K562 (cell line): Measurements from ENCODE around the gene PHF5A. TPM values are rescaled to one million over a fixed set of nuclear protein-coding genes. Genes with fewer than 3 reads are reported as not detected.

Experiments
- ATAC-seq: fragments of 200-7000 bp; cut with Tn5 transposase; 3 replicates; pipeline ENCODE4 v1.9.1; 2020; ENCODE audit warnings: moderate library complexity
- BruUV-seq: library from RNA; stranded (reverse); fragments of 400-500 nt; replicated peaks from 2 replicates; lab custom pipeline; 2021; lab: Mats Ljungman, UMichigan
- CTCF ChIA-PET: fragments of 300-600 bp; formaldehyde crosslinking; extraction: SDS; loops from one replicate; lab custom pipeline; 2021; ENCODE audit warnings: low intra/inter-chr PET ratio; lab: Yijun Ruan, JAX
- POLR2A ChIA-PET: fragments of 300-600, 350-650 bp; sonication (Branson Sonifier 250); formaldehyde crosslinking; extraction: SDS; loops from one replicate; lab custom pipeline; 2021; ENCODE audit warnings: antibody characterized with exemption, inconsistent platforms; lab: Yijun Ruan, JAX
- DNase-seq, 4 experiments: peaks; one replicate each; pipeline versions ENCODE4 v3.0.0 to v3.0.0-alpha.2; 2011 to 2018; ENCODE audit warnings: low spot score in 3 of 4, mixed read lengths in 3 of 4; ENCODE audit errors: extremely low read depth in 1 of 4
- FAIRE-seq: peaks from 2 replicates; lab custom pipeline; 2011; peaks lifted over from hg19 to GRCh38; lab: Jason Lieb, UNC
- H2AFZ ChIP-seq: 2 replicates; pipeline ENCODE4 v1.6.0; 2011; ENCODE audit warnings: low read depth, low read length, control low read depth, inconsistent platforms
- H3K27ac ChIP-seq: fragments of 200-600 bp; 3 replicates; pipeline ENCODE4 v1.8.0; 2011; ENCODE audit warnings: low read depth, mild to moderate bottlenecking, control low read depth, inconsistent platforms, low read length, moderate library complexity, mixed read lengths; ENCODE audit errors: extremely low read depth
- H3K27me3 ChIP-seq, 2 experiments: fragments of 300-600 bp in 1 of 2; 2 replicates in 1 of 2; 3 replicates in 1 of 2; pipeline versions ENCODE4 v1.6.0 to v1.8.0; 2011; ENCODE audit warnings: inconsistent platforms in 2 of 2, low read length in 2 of 2, mild to moderate bottlenecking in 1 of 2, mixed read lengths in 1 of 2, moderate library complexity in 1 of 2; ENCODE audit not compliant: control insufficient read depth in 2 of 2, insufficient read depth in 2 of 2
- H3K36me3 ChIP-seq: fragments of 300-600 bp; 3 replicates; pipeline ENCODE4 v1.8.0; 2011; ENCODE audit warnings: mild to moderate bottlenecking, low read length, inconsistent platforms; ENCODE audit not compliant: control insufficient read depth, insufficient read depth
- H3K4me1 ChIP-seq, 2 experiments: fragments of 200-600 bp in 1 of 2; replicated peaks in 1 of 2; 2 replicates in 1 of 2; 3 replicates in 1 of 2; pipeline versions ENCODE4 v1.5.1 to v1.8.0; 2011; ENCODE audit warnings: inconsistent platforms in 2 of 2, low read length in 2 of 2, mild to moderate bottlenecking in 1 of 2, mixed read lengths in 1 of 2, moderate library complexity in 1 of 2; ENCODE audit not compliant: control insufficient read depth in 2 of 2, insufficient read depth in 2 of 2
- H3K4me2 ChIP-seq: 2 replicates; pipeline ENCODE4 v1.6.1; 2011; ENCODE audit warnings: low read length, control low read depth, inconsistent platforms, mixed read lengths; ENCODE audit not compliant: insufficient read depth
- H3K4me3 ChIP-seq: fragments of 200-600 bp; sonication (generic), shearing (Covaris generic); 2 replicates; pipeline ENCODE4 v1.5.1; 2016; ENCODE audit warnings: control low read depth, inconsistent platforms
- H3K79me2 ChIP-seq: fragments of 200-600 bp; 3 replicates; pipeline ENCODE4 v1.8.0; 2011; ENCODE audit warnings: low read length, inconsistent platforms; ENCODE audit not compliant: control insufficient read depth, insufficient read depth
- H3K9ac ChIP-seq, 2 experiments: 2 replicates each; pipeline versions ENCODE4 v1.6.0 to v1.6.1; 2011; ENCODE audit warnings: low read depth in 2 of 2, low read length in 2 of 2, control low read depth in 1 of 2, inconsistent platforms in 1 of 2, mild to moderate bottlenecking in 1 of 2, mixed read lengths in 1 of 2; ENCODE audit not compliant: insufficient read depth in 1 of 2
- H3K9me1 ChIP-seq: one replicate; pipeline ENCODE4 v1.6.0; 2011; ENCODE audit warnings: inconsistent platforms, mild to moderate bottlenecking, low read length, moderate library complexity; ENCODE audit not compliant: control insufficient read depth, insufficient read depth
- H3K9me3 ChIP-seq: replicated peaks from 2 replicates; pipeline ENCODE4 v1.5.1; 2011; ENCODE audit warnings: low read depth, low read length, inconsistent platforms; ENCODE audit not compliant: control insufficient read depth, insufficient read depth
- H4K20me1 ChIP-seq: replicated peaks from 2 replicates; pipeline ENCODE4 v1.6.1; 2011; ENCODE audit warnings: low read length, inconsistent platforms, mixed read lengths; ENCODE audit not compliant: control insufficient read depth, insufficient read depth
- GTF2E2 ChIP-seq: fragments of 200-800 bp; sonication (Bioruptor generic); IDR thresholded peaks from 2 replicates; pipeline ENCODE4 v1.6.1; 2016; ENCODE audit warnings: missing genetic modification characterization, missing compliant biosample characterization
- HDAC3 ChIP-seq: fragments of 450-650 bp; IDR thresholded peaks from 2 replicates; pipeline ENCODE4 v1.6.1; 2018; ENCODE audit warnings: borderline replicate concordance, mild to moderate bottlenecking, moderate library complexity; ENCODE audit not compliant: partially characterized antibody
- THRA ChIP-seq: fragments of 450-650 bp; IDR thresholded peaks from 2 replicates; pipeline ENCODE4 v1.6.1; 2017; ENCODE audit warnings: mild to moderate bottlenecking, moderate library complexity
- ZNF507 ChIP-seq: conservative IDR thresholded peaks from 2 replicates; pipeline ENCODE4 v1.6.1; 2017; ENCODE audit warnings: missing genetic modification characterization, missing compliant biosample characterization
- whole genome bisulfite sequencing: fragments of 100-300 bp; shearing (Covaris generic); methylation state at CpG from one replicate; pipeline ENCODE4 v1.1.6; 2016; ENCODE audit warnings: low coverage, mixed read lengths; ENCODE audit not compliant: insufficient coverage; ENCODE audit errors: missing lambda C conversion rate; 5-methylcytosine and 5-hydroxymethylcytosine counted together
- in situ Hi-C: fragments of 300-500 bp; cut with MboI; formaldehyde crosslinking; loops from 4 replicates; pipeline ENCODE4 v1.15.0; 2018; ENCODE audit warnings: inconsistent platforms, mixed read lengths
- intact Hi-C: fragments of 100-400 bp; cut with micrococcal nuclease; formaldehyde crosslinking; loops from 2 replicates; pipeline ENCODE4 v1.14.2; 2022
- polyA plus RNA-seq, 8 experiments: library from polyadenylated mRNA; depleted of rRNA in 4 of 8; stranded (reverse) in 5 of 8; unstranded in 3 of 8; fragments of >200 nt; fragmentation: Nextera tagmentation in 2 of 8; fragmentation: Illumina TruSeq in 1 of 8; extraction: Ambion mirVana in 2 of 8; extraction: Trizol in 1 of 8; gene quantifications; 2 replicates each; pipeline versions ENCODE4 v1.2.1 to v1.2.3, GENCODE V29; 2011 to 2014; ENCODE audit warnings: inconsistent platforms in 1 of 8, missing spikeins in 1 of 8
- total RNA-seq, 7 experiments: library from RNA; depleted of rRNA in 6 of 7; stranded (reverse); fragments of >200 nt in 6 of 7; fragmentation: Illumina TruSeq in 2 of 7; extraction: Trizol in 2 of 7; gene quantifications; 2 replicates each; pipeline versions ENCODE4 v1.2.1 to v1.2.3, GENCODE V29; 2011 to 2021; ENCODE audit warnings: low replicate concordance in 1 of 7
- TF ChIP-seq, protein P1 (sequence below): sonication (generic); formaldehyde crosslinking; IDR thresholded peaks from 2 replicates; pipeline ENCODE4 v1.8.0; 2023; ENCODE audit warnings: missing genetic modification reagents, mild to moderate bottlenecking, borderline replicate concordance
- TF ChIP-seq, protein P2 (sequence below): sonication (generic); formaldehyde crosslinking; IDR thresholded peaks from 2 replicates; pipeline ENCODE4 v1.8.0; 2022; ENCODE audit warnings: missing genetic modification reagents, mild to moderate bottlenecking, borderline replicate concordance

The PHF5A gene
- total and polyA plus RNA-seq, 9 of the 15 experiments (the other 6 are each of a cell fraction or from before 2014, with no cell fraction given): 14.2 to 144 (median 101) TPM

- TF ChIP-seq, protein P1, sequence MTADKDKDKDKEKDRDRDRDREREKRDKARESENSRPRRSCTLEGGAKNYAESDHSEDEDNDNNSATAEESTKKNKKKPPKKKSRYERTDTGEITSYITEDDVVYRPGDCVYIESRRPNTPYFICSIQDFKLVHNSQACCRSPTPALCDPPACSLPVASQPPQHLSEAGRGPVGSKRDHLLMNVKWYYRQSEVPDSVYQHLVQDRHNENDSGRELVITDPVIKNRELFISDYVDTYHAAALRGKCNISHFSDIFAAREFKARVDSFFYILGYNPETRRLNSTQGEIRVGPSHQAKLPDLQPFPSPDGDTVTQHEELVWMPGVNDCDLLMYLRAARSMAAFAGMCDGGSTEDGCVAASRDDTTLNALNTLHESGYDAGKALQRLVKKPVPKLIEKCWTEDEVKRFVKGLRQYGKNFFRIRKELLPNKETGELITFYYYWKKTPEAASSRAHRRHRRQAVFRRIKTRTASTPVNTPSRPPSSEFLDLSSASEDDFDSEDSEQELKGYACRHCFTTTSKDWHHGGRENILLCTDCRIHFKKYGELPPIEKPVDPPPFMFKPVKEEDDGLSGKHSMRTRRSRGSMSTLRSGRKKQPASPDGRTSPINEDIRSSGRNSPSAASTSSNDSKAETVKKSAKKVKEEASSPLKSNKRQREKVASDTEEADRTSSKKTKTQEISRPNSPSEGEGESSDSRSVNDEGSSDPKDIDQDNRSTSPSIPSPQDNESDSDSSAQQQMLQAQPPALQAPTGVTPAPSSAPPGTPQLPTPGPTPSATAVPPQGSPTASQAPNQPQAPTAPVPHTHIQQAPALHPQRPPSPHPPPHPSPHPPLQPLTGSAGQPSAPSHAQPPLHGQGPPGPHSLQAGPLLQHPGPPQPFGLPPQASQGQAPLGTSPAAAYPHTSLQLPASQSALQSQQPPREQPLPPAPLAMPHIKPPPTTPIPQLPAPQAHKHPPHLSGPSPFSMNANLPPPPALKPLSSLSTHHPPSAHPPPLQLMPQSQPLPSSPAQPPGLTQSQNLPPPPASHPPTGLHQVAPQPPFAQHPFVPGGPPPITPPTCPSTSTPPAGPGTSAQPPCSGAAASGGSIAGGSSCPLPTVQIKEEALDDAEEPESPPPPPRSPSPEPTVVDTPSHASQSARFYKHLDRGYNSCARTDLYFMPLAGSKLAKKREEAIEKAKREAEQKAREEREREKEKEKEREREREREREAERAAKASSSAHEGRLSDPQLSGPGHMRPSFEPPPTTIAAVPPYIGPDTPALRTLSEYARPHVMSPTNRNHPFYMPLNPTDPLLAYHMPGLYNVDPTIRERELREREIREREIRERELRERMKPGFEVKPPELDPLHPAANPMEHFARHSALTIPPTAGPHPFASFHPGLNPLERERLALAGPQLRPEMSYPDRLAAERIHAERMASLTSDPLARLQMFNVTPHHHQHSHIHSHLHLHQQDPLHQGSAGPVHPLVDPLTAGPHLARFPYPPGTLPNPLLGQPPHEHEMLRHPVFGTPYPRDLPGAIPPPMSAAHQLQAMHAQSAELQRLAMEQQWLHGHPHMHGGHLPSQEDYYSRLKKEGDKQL (CRISPR knock-in tag): no peak
Measured at GRCh38 chr22:41482319-41482935, 13.9 kb upstream of the PHF5A start (continued).

GRCh38 chr22:41481925-41482318, 13.4 kb upstream of the PHF5A start:
- H3K9me1 ChIP-seq: peaks cover 4% of the 10 kb centered on the region
- TF ChIP-seq, protein P2, sequence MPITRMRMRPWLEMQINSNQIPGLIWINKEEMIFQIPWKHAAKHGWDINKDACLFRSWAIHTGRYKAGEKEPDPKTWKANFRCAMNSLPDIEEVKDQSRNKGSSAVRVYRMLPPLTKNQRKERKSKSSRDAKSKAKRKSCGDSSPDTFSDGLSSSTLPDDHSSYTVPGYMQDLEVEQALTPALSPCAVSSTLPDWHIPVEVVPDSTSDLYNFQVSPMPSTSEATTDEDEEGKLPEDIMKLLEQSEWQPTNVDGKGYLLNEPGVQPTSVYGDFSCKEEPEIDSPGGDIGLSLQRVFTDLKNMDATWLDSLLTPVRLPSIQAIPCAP (CRISPR knock-in tag): no peak
- TF ChIP-seq GTF2E2 (tag) (no peak), THRA (no peak), ZNF507 (tag) (no peak), HDAC3 (no peak)
- no peak overlapping the region for H3K4me2 ChIP-seq
- in situ Hi-C loops: no loop called here
- H3K4me1 ChIP-seq: peaks cover 7 to 8% of the 10 kb centered on the region in 2 experiments
- peak overlapping the region in 1 of 2 experiments; percentile 67; a peak in 2 of 4 replicates for H3K9ac ChIP-seq
- H3K9me3 ChIP-seq: no peaks in the 10 kb centered on the region
- H3K36me3 ChIP-seq: peaks cover 52% of the 10 kb centered on the region; the same call in 2 of the 3 replicates
- no peak for ATAC-seq
- peaks cover 90% of the 10 kb centered on the region for H3K79me2 ChIP-seq
- FAIRE-seq: no peak
- CTCF ChIA-PET: no interaction called here
- no TSS peak for BruUV-seq
- H3K4me3 ChIP-seq: no peak overlapping the region
- no peaks in the 10 kb centered on the region for H3K27me3 ChIP-seq
- peaks cover 39% of the 10 kb centered on the region for H4K20me1 ChIP-seq
- no peak overlapping the region; the same call in 2 of the 3 replicates for H3K27ac ChIP-seq
- intact Hi-C loops: no loop called here
- H2AFZ ChIP-seq: no peak overlapping the region
- POLR2A ChIA-PET: interaction anchor here (0.5 to 1.6 kb wide), 5 partner anchors 9 to 234 kb away, joined by 3 to 5 read pairs (median 3); partner anchors contain the start of genes ACO2 and PHF5A
- DNase-seq: no peak
- WGBS: 59% methylated on average over 4 of the region's 5 CpGs
